MCF 10A (cell line): ENCODE measurements around the gene EPDR1. TPM values are rescaled to one million over a fixed set of nuclear protein-coding genes. Genes with fewer than 3 reads are reported as not detected.

Experiments used
- BruUV-seq: library from RNA; stranded (reverse); fragments of 400-500 nt; replicated peaks from 2 replicates; lab custom pipeline; 2021; lab: Mats Ljungman, UMichigan
- CTCF ChIA-PET: fragments of 300-600 bp; sonication (Branson Sonifier 250); formaldehyde crosslinking; extraction: SDS; loops from one replicate; lab custom pipeline; 2021; ENCODE audit warnings: antibody characterized with exemption, inconsistent platforms; lab: Yijun Ruan, JAX
- POLR2A ChIA-PET: fragments of 300-600, 350-650 bp; sonication (Branson Sonifier 250); formaldehyde crosslinking; extraction: SDS; loops from one replicate; lab custom pipeline; 2020; ENCODE audit warnings: antibody characterized with exemption, inconsistent platforms; lab: Yijun Ruan, JAX
- DNase-seq: peaks from one replicate; pipeline ENCODE4 v3.0.0-alpha.2; 2018; ENCODE audit not compliant: unreplicated experiment
- H3K27ac Mint-ChIP-seq: one replicate; pipeline ENCODE4 v1.8.0; 2022; ENCODE audit warnings: mild to moderate bottlenecking, low read depth, mixed read lengths; ENCODE audit not compliant: unreplicated experiment
- H3K27me3 Mint-ChIP-seq: one replicate; pipeline ENCODE4 v1.8.0; 2022; ENCODE audit warnings: mixed read lengths; ENCODE audit not compliant: insufficient read depth, unreplicated experiment
- H3K36me3 Mint-ChIP-seq: one replicate; pipeline ENCODE4 v1.8.0; 2022; ENCODE audit warnings: mild to moderate bottlenecking, moderate library complexity, mixed read lengths; ENCODE audit not compliant: insufficient read depth, unreplicated experiment
- H3K4me1 Mint-ChIP-seq: one replicate; pipeline ENCODE4 v1.8.0; 2022; ENCODE audit warnings: mixed read lengths; ENCODE audit not compliant: insufficient read depth, unreplicated experiment
- H3K4me3 Mint-ChIP-seq: one replicate; pipeline ENCODE4 v1.8.0; 2022; ENCODE audit warnings: mild to moderate bottlenecking, moderate library complexity, mixed read lengths; ENCODE audit not compliant: unreplicated experiment
- H3K9me3 Mint-ChIP-seq: one replicate; pipeline ENCODE4 v1.8.0; 2022; ENCODE audit warnings: mixed read lengths; ENCODE audit not compliant: unreplicated experiment
- CTCF ChIP-seq: fragments of 200-600 bp; IDR thresholded peaks from one replicate; pipeline ENCODE4 v1.8.0; 2022; ENCODE audit warnings: antibody characterized with exemption, mild to moderate bottlenecking; ENCODE audit not compliant: unreplicated experiment
- intact Hi-C: fragments of 100-400 bp; cut with micrococcal nuclease; formaldehyde crosslinking; loops from 2 replicates; pipeline ENCODE4 v1.14.1; 2022
- total RNA-seq: library from RNA; stranded (reverse); gene quantifications from 2 replicates; pipeline ENCODE4 v1.2.3, GENCODE V29; 2022

EPDR1 gene
- total RNA-seq, 1 experiment from 2014 or later = not detected

GRCh38 chr7:37999673-38000072 is 79.2 kb downstream of the EPDR1 start:
- no TSS peak for BruUV-seq
- H3K4me1 Mint-ChIP-seq = no peaks in the 10 kb centered on the region
- DNase-seq = no peak
- H3K9me3 Mint-ChIP-seq = peaks cover 8% of the 10 kb centered on the region
- no peak overlapping the region for H3K27ac Mint-ChIP-seq
- peaks cover 12% of the 10 kb centered on the region for H3K27me3 Mint-ChIP-seq
- ChIA-PET POLR2A (interaction anchor here (1.6 kb wide), 1 partner anchor 9 kb away, joined by 5 read pairs; no protein-coding TSS in a partner anchor), CTCF (no interaction called here)
- intact Hi-C loops = no loop called here
- no peaks in the 10 kb centered on the region for H3K36me3 Mint-ChIP-seq
- H3K4me3 Mint-ChIP-seq = no peak overlapping the region
- TF ChIP-seq CTCF = no peak

- no TSS peak for BruUV-seq
- Mint-ChIP-seq H3K36me3 (no peaks in the 10 kb centered on the region), H3K4me1 (no peaks in the 10 kb centered on the region), H3K27ac (no peak overlapping the region), H3K4me3 (no peak overlapping the region), H3K27me3 (peaks cover 12% of the 10 kb centered on the region), H3K9me3 (peaks cover 8% of the 10 kb centered on the region)
- no peak for DNase-seq
- CTCF ChIA-PET = no interaction called here
- intact Hi-C loops = no loop called here
- no peak for TF ChIP-seq CTCF
- POLR2A ChIA-PET = interaction anchor here (1.6 kb wide), 1 partner anchor 8 kb away, joined by 5 read pairs; no protein-coding TSS in a partner anchor
Observed at GRCh38 chr7:38000272-38000671, 79.8 kb downstream of the EPDR1 start.

Other genes starting within 250 kb of the EPDR1 start
- 2.4 and 2.8 TPM in 2 replicates for gene GPR141, start 236.9 kb upstream of the EPDR1 start, total RNA-seq
- 1.1 and 1.5 TPM in 2 replicates for gene NME8, start 72.0 kb upstream of the EPDR1 start, total RNA-seq
- not detected in 2 replicates for gene SFRP4, start 3.8 kb upstream of the EPDR1 start, total RNA-seq